Panc1 (cell line): ENCODE data around the gene SGMS1.

Source experiments
- TCF7L2 ChIP-seq: IDR thresholded peaks from 2 replicates; pipeline ENCODE4 v1.6.1; 2011; ENCODE audit warnings: mild to moderate bottlenecking, low read depth, low read length, inconsistent platforms
- TF ChIP-seq, protein P1 (sequence below): fragments of 450-650 bp; IDR thresholded peaks from 2 replicates; pipeline ENCODE4 v1.5.1; 2017; ENCODE audit warnings: mild to moderate bottlenecking

DNA sequence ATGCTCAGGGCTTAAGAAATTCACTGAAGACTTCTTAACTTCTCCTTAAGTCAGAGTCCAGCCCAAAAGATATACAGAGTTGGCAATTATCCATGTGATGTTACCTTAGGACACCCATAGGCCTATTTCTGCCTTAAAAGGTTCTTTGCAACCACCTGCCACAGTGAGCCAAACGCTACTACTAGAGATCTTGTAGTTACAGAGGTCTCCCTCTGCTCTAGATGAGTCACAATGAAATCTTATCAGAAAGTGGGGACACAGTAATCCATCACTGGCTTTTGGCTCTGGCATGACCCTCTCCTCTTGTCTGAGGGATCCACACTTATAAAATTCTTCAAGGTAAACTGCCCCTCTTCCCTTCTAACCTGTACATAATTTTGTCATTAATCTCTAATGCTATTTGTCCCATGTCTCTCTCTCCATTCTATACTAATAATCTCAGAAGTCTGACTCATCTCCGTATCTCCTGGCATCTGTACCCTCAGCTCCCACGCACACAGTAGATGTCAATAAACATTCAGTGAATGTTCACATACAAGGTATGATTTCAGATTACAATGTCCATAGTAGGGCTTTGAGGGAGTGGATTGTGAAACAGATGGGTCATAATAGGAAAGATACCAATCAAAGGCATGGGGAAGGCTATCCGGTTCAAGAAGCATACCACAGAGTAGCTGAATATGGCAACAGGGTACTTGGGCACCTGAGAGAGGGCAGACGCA lies 112.1 kb downstream of the SGMS1 start:
- TF ChIP-seq, protein P1, sequence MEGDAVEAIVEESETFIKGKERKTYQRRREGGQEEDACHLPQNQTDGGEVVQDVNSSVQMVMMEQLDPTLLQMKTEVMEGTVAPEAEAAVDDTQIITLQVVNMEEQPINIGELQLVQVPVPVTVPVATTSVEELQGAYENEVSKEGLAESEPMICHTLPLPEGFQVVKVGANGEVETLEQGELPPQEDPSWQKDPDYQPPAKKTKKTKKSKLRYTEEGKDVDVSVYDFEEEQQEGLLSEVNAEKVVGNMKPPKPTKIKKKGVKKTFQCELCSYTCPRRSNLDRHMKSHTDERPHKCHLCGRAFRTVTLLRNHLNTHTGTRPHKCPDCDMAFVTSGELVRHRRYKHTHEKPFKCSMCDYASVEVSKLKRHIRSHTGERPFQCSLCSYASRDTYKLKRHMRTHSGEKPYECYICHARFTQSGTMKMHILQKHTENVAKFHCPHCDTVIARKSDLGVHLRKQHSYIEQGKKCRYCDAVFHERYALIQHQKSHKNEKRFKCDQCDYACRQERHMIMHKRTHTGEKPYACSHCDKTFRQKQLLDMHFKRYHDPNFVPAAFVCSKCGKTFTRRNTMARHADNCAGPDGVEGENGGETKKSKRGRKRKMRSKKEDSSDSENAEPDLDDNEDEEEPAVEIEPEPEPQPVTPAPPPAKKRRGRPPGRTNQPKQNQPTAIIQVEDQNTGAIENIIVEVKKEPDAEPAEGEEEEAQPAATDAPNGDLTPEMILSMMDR = no peak
- TF ChIP-seq TCF7L2 = no peak
